ENCODE measurements around the gene SH3RF2. TPM values are rescaled to one million over a fixed set of nuclear protein-coding genes. Genes with fewer than 3 reads are reported as not detected.
A peak's percentile ranks its signal among the peaks of the same experiment; 100 is the strongest.

The SH3RF2 gene
- total and polyA plus RNA-seq, 4 donors = 3.1 to 12.9 (median 4.1) TPM

GRCh38 chr5:146050086-146050485, 113.7 kb downstream of the SH3RF2 start:
- no peaks in the 10 kb centered on the region for H3K4me1 ChIP-seq (ENCODE audit: control insufficient read depth in 1 of 2, insufficient read depth in 2 of 2, low read length in 2 of 2)
- no peaks in the 10 kb centered on the region for H3K27me3 ChIP-seq (ENCODE audit: control insufficient read depth in 1 of 2, insufficient read depth in 2 of 2, low read length in 1 of 2)
- no peaks in the 10 kb centered on the region for H3K36me3 ChIP-seq (ENCODE audit: control insufficient read depth in 1 of 2, insufficient read depth in 2 of 2, low read length in 1 of 2)
- no peak overlapping the region for H3K4me3 ChIP-seq (ENCODE audit: low read length in 2 of 2)
- H3K9me3 ChIP-seq (ENCODE audit: control insufficient read depth, low read length) = no peaks in the 10 kb centered on the region
- intact Hi-C loops (cut with DNase I) = loop anchor here in 1 of 2 donors (10.0 kb wide), 2 partner anchors 215 to 1845 kb away; partner anchors contain the start of gene PRELID2
- 79 to 83% methylated on average over 5 of the region's 5 CpGs for WGBS, 2 donors
- ATAC-seq (ENCODE audit: low FRiP score) (no peak), DNase-seq (no peak)
- H3K27ac ChIP-seq (ENCODE audit: low read depth in 1 of 2, low read length in 2 of 2) = no peak overlapping the region

GRCh38 chr5:146051678-146052077, 115.3 kb downstream of the SH3RF2 start:
- intact Hi-C loops (cut with DNase I) = loop anchor here in 1 of 2 donors (10.0 kb wide), 2 partner anchors 217 to 1847 kb away; partner anchors contain the start of gene PRELID2
- H3K4me3 ChIP-seq (ENCODE audit: low read length in 2 of 2) = no peak overlapping the region

GRCh38 chr5:146052780-146053179, 116.4 kb downstream of the SH3RF2 start:
- no peaks in the 10 kb centered on the region for H3K9me3 ChIP-seq (ENCODE audit: control insufficient read depth, low read length)
- ATAC-seq (ENCODE audit: low FRiP score) (no peak), DNase-seq (no peak)
- no peaks in the 10 kb centered on the region for H3K36me3 ChIP-seq (ENCODE audit: control insufficient read depth in 1 of 2, insufficient read depth in 2 of 2, low read length in 1 of 2)
- H3K27me3 ChIP-seq (ENCODE audit: control insufficient read depth in 1 of 2, insufficient read depth in 2 of 2, low read length in 1 of 2) = no peaks in the 10 kb centered on the region
- no peak overlapping the region for H3K27ac ChIP-seq (ENCODE audit: low read depth in 1 of 2, low read length in 2 of 2)
- intact Hi-C loops (cut with DNase I) = loop anchor here in 1 of 2 donors (10.0 kb wide), 2 partner anchors 218 to 1848 kb away; partner anchors contain the start of gene PRELID2
- H3K4me3 ChIP-seq (ENCODE audit: low read length in 2 of 2) = no peak overlapping the region
- no peaks in the 10 kb centered on the region for H3K4me1 ChIP-seq (ENCODE audit: control insufficient read depth in 1 of 2, insufficient read depth in 2 of 2, low read length in 2 of 2)

More at GRCh38 chr5:146051678-146052077, 115.3 kb downstream of the SH3RF2 start:
- ATAC-seq (ENCODE audit: low FRiP score) (no peak), DNase-seq (no peak)
- 62% methylated on average over 3 of the region's 3 CpGs for whole genome bisulfite sequencing, 2 donors
- H3K4me1 ChIP-seq (ENCODE audit: control insufficient read depth in 1 of 2, insufficient read depth in 2 of 2, low read length in 2 of 2) = no peaks in the 10 kb centered on the region
- no peaks in the 10 kb centered on the region for H3K9me3 ChIP-seq (ENCODE audit: control insufficient read depth, low read length)
- H3K36me3 ChIP-seq (ENCODE audit: control insufficient read depth in 1 of 2, insufficient read depth in 2 of 2, low read length in 1 of 2) = no peaks in the 10 kb centered on the region
- H3K27me3 ChIP-seq (ENCODE audit: control insufficient read depth in 1 of 2, insufficient read depth in 2 of 2, low read length in 1 of 2) = no peaks in the 10 kb centered on the region
- H3K27ac ChIP-seq (ENCODE audit: low read depth in 1 of 2, low read length in 2 of 2) = no peak overlapping the region

GRCh38 chr5:146055432-146055831, 119.1 kb downstream of the SH3RF2 start:
- 76 to 80% methylated on average over 2 of the region's 2 CpGs for WGBS, 2 donors
- DNase-seq (no peak), ATAC-seq (ENCODE audit: low FRiP score) (no peak)
- no peaks in the 10 kb centered on the region for H3K9me3 ChIP-seq (ENCODE audit: control insufficient read depth, low read length)
- no peaks in the 10 kb centered on the region for H3K4me1 ChIP-seq (ENCODE audit: control insufficient read depth in 1 of 2, insufficient read depth in 2 of 2, low read length in 2 of 2)
- no peak overlapping the region for H3K27ac ChIP-seq (ENCODE audit: low read depth in 1 of 2, low read length in 2 of 2)
- intact Hi-C loops (cut with DNase I) = loop anchor here in 1 of 2 donors (10.0 kb wide), 2 partner anchors 221 to 1851 kb away; partner anchors contain the start of gene PRELID2
- no peaks in the 10 kb centered on the region for H3K36me3 ChIP-seq (ENCODE audit: control insufficient read depth in 1 of 2, insufficient read depth in 2 of 2, low read length in 1 of 2)
- H3K27me3 ChIP-seq (ENCODE audit: control insufficient read depth in 1 of 2, insufficient read depth in 2 of 2, low read length in 1 of 2) = no peaks in the 10 kb centered on the region
- no peak overlapping the region for H3K4me3 ChIP-seq (ENCODE audit: low read length in 2 of 2)

GRCh38 chr5:146059460-146060220, 123.3 kb downstream of the SH3RF2 start:
- DNase-seq (no peak), ATAC-seq (ENCODE audit: low FRiP score) (no peak)
- H3K27me3 ChIP-seq (ENCODE audit: control insufficient read depth in 1 of 2, insufficient read depth in 2 of 2, low read length in 1 of 2) = no peaks in the 10 kb centered on the region
- H3K4me1 ChIP-seq (ENCODE audit: control insufficient read depth in 1 of 2, insufficient read depth in 2 of 2, low read length in 2 of 2) = no peaks in the 10 kb centered on the region
- H3K9me3 ChIP-seq (ENCODE audit: control insufficient read depth, low read length) = no peaks in the 10 kb centered on the region
- H3K4me3 ChIP-seq (ENCODE audit: low read length in 2 of 2) = no peak overlapping the region
- no peaks in the 10 kb centered on the region for H3K36me3 ChIP-seq (ENCODE audit: control insufficient read depth in 1 of 2, insufficient read depth in 2 of 2, low read length in 1 of 2)
- 72 to 80% methylated on average over 22 of the region's 22 CpGs for WGBS, 2 donors
- intact Hi-C loops (cut with DNase I) = loop anchor here in 1 of 2 donors (10.0 kb wide), 2 partner anchors 225 to 1855 kb away; partner anchors contain the start of gene PRELID2
- H3K27ac ChIP-seq (ENCODE audit: low read depth in 1 of 2, low read length in 2 of 2) = no peak overlapping the region

- H3K36me3 ChIP-seq (ENCODE audit: control insufficient read depth in 1 of 2, insufficient read depth in 2 of 2, low read length in 1 of 2) = no peaks in the 10 kb centered on the region
- no peaks in the 10 kb centered on the region for H3K4me1 ChIP-seq (ENCODE audit: control insufficient read depth in 1 of 2, insufficient read depth in 2 of 2, low read length in 2 of 2)
- no peak overlapping the region for H3K27ac ChIP-seq (ENCODE audit: low read depth in 1 of 2, low read length in 2 of 2)
- intact Hi-C loops (cut with DNase I) = no loop called here
- no peaks in the 10 kb centered on the region for H3K27me3 ChIP-seq (ENCODE audit: control insufficient read depth in 1 of 2, insufficient read depth in 2 of 2, low read length in 1 of 2)
- no peak for ATAC-seq (ENCODE audit: low FRiP score)
- no peaks in the 10 kb centered on the region for H3K9me3 ChIP-seq (ENCODE audit: control insufficient read depth, low read length)
- no peak overlapping the region for H3K4me3 ChIP-seq (ENCODE audit: low read length in 2 of 2)
- WGBS, 2 donors = 91 to 97% methylated on average over 5 of the region's 5 CpGs
- no peak for DNase-seq
Observed at GRCh38 chr5:146060221-146060585, 123.8 kb downstream of the SH3RF2 start.

GRCh38 chr5:146066968-146067367, 130.6 kb downstream of the SH3RF2 start:
- intact Hi-C loops (cut with DNase I) = no loop called here
- H3K36me3 ChIP-seq (ENCODE audit: control insufficient read depth in 1 of 2, insufficient read depth in 2 of 2, low read length in 1 of 2) = no peaks in the 10 kb centered on the region
- H3K4me1 ChIP-seq (ENCODE audit: control insufficient read depth in 1 of 2, insufficient read depth in 2 of 2, low read length in 2 of 2) = peaks cover 4 to 11% of the 10 kb centered on the region in 2 donors
- no peak for ATAC-seq (ENCODE audit: low FRiP score)
- H3K9me3 ChIP-seq (ENCODE audit: control insufficient read depth, low read length) = no peaks in the 10 kb centered on the region
- no peak overlapping the region for H3K4me3 ChIP-seq (ENCODE audit: low read length in 2 of 2)
- 93 to 97% methylated on average over 8 of the region's 8 CpGs for WGBS, 2 donors
- H3K27me3 ChIP-seq (ENCODE audit: control insufficient read depth in 1 of 2, insufficient read depth in 2 of 2, low read length in 1 of 2) = no peaks in the 10 kb centered on the region
- DNase-seq = no peak
- H3K27ac ChIP-seq (ENCODE audit: low read depth in 1 of 2, low read length in 2 of 2) = no peak overlapping the region

GRCh38 chr5:146068206-146068605, 131.8 kb downstream of the SH3RF2 start:
- H3K36me3 ChIP-seq (ENCODE audit: control insufficient read depth in 1 of 2, insufficient read depth in 2 of 2, low read length in 1 of 2) = no peaks in the 10 kb centered on the region
- intact Hi-C loops (cut with DNase I) = no loop called here
- no peak for DNase-seq
- H3K4me3 ChIP-seq (ENCODE audit: low read length in 2 of 2) = no peak overlapping the region
- WGBS, 2 donors = 91% methylated on average over 9 of the region's 9 CpGs
- no peaks in the 10 kb centered on the region for H3K27me3 ChIP-seq (ENCODE audit: control insufficient read depth in 1 of 2, insufficient read depth in 2 of 2, low read length in 1 of 2)
- peaks cover 4 to 11% of the 10 kb centered on the region in 2 donors for H3K4me1 ChIP-seq (ENCODE audit: control insufficient read depth in 1 of 2, insufficient read depth in 2 of 2, low read length in 2 of 2)
- ATAC-seq (ENCODE audit: low FRiP score) = peak; percentile 34
- no peak overlapping the region for H3K27ac ChIP-seq (ENCODE audit: low read depth in 1 of 2, low read length in 2 of 2)
- no peaks in the 10 kb centered on the region for H3K9me3 ChIP-seq (ENCODE audit: control insufficient read depth, low read length)
